Dermis microvascular lymphatic vessel endothelial cell (primary cell): ENCODE measurements around the gene SHISA6. TPM values are rescaled to one million over a fixed set of nuclear protein-coding genes. Genes with fewer than 3 reads are reported as not detected.

ENCODE experiments used
- DNase-seq, 2 donors: peaks; one replicate each; pipeline versions ENCODE4 v3.0.0 to v3.0.0-alpha.2; 2010; ENCODE audit warnings: low read depth in 2 of 2
- total RNA-seq: library from RNA; depleted of rRNA; stranded (reverse); fragments of >200 nt; gene quantifications from 2 replicates; pipeline ENCODE4 v1.2.1, GENCODE V29; 2014

Gene SHISA6
- total RNA-seq, 1 donor from 2014 or later = not detected

- DNase-seq = no peak
Observed at GRCh38 chr17:11349106-11349505, 108.1 kb downstream of the SHISA6 start.

- DNase-seq = no peak
Observed at GRCh38 chr17:11351479-11351878, 110.5 kb downstream of the SHISA6 start.

GRCh38 chr17:11353601-11354000 is 112.6 kb downstream of the SHISA6 start:
- DNase-seq = no peak

GRCh38 chr17:11356371-11356770 is 115.4 kb downstream of the SHISA6 start:
- DNase-seq = no peak

GRCh38 chr17:11363565-11364117 is 122.6 kb downstream of the SHISA6 start:
- no peak for DNase-seq

- DNase-seq = no peak
Observed at GRCh38 chr17:11366272-11366850, 125.3 kb downstream of the SHISA6 start.

- DNase-seq = no peak
Observed at GRCh38 chr17:11369575-11369974, 128.6 kb downstream of the SHISA6 start.

GRCh38 chr17:11372692-11373091 is 131.7 kb downstream of the SHISA6 start:
- DNase-seq = no peak

- DNase-seq = no peak
Observed at GRCh38 chr17:11378506-11378905, 137.5 kb downstream of the SHISA6 start.

- no peak for DNase-seq
Observed at GRCh38 chr17:11380761-11381160, 139.7 kb downstream of the SHISA6 start.

- DNase-seq = no peak
Observed at GRCh38 chr17:11383157-11383556, 142.1 kb downstream of the SHISA6 start.

GRCh38 chr17:11384131-11384530 is 143.1 kb downstream of the SHISA6 start:
- DNase-seq = no peak

- no peak for DNase-seq
Observed at GRCh38 chr17:11387610-11388009, 146.6 kb downstream of the SHISA6 start.

- DNase-seq = no peak
Observed at GRCh38 chr17:11388054-11388453, 147.0 kb downstream of the SHISA6 start.

GRCh38 chr17:11389583-11389982 is 148.6 kb downstream of the SHISA6 start:
- no peak for DNase-seq

GRCh38 chr17:11391134-11391533 is 150.1 kb downstream of the SHISA6 start:
- no peak for DNase-seq

- no peak for DNase-seq
Observed at GRCh38 chr17:11404431-11405276, 163.6 kb downstream of the SHISA6 start.

- no peak for DNase-seq
Observed at GRCh38 chr17:11406716-11407115, 165.7 kb downstream of the SHISA6 start.

- no peak for DNase-seq
Observed at GRCh38 chr17:11412654-11413053, 171.6 kb downstream of the SHISA6 start.

- no peak for DNase-seq
Observed at GRCh38 chr17:11418342-11418741, 177.3 kb downstream of the SHISA6 start.

- DNase-seq = no peak
Observed at GRCh38 chr17:11430751-11431150, 189.7 kb downstream of the SHISA6 start.

- DNase-seq = no peak
Observed at GRCh38 chr17:11438673-11439072, 197.7 kb downstream of the SHISA6 start.

GRCh38 chr17:11441004-11441403 is 200.0 kb downstream of the SHISA6 start:
- DNase-seq = no peak
